COR-L47 (cell line): ENCODE results near the gene SOX11.
A peak's percentile ranks its signal among the peaks of the same experiment; 100 is the strongest.

Experiments
- DNase-seq: peaks from one replicate; lab custom pipeline; 2025; lab: John Stamatoyannopoulos, UW

The SOX11 gene

DNA sequence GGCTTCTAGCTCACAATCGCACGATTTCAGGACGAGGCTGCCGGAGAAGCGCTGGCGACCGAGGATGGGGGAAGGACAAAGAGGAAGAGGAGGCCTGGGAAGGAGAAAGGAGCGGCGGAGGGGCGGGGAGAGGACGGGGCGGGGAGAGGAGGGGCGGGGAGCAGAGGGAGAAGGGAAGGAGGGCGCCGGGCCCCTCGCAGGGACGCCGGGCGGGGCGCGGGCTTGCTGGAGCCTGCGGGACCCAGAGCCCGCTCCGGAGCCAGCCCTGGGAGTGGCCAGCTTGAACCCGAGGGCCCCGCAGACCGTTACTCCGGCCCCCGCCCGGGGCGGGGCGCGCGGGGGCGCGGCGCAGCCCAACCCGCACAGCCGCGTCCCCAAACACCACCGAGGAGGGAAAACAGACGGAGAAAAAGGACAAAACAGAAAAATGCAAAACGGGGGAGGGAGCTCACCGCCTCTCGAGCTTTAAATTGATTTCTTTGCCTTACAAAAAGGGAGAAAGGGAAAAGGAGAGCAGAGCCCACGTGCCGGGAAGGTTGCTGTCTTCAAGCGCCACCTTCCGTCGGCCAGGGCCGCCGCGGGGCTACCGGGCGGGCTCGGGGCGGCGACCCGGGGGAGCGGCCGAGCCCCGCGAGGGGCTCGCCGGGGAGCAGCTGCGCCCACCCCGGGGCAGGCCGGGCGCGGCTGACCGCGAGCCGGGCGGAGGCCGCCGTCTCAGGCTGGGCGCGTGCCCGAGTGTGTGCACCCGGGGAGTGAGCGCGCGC lies 781 bp upstream of the SOX11 start:
- peak; percentile 71 for DNase-seq

GRCh38 chr2:5692561-5693286 lies 540 bp downstream of the SOX11 start:
- peak; percentile 39 for DNase-seq

GRCh38 chr2:5693287-5694201 lies 1.4 kb downstream of the SOX11 start:
- DNase-seq, result peak; percentile 40

- peak; percentile 35 for DNase-seq
Observed at GRCh38 chr2:5694306-5694705, 2.1 kb downstream of the SOX11 start.

DNA sequence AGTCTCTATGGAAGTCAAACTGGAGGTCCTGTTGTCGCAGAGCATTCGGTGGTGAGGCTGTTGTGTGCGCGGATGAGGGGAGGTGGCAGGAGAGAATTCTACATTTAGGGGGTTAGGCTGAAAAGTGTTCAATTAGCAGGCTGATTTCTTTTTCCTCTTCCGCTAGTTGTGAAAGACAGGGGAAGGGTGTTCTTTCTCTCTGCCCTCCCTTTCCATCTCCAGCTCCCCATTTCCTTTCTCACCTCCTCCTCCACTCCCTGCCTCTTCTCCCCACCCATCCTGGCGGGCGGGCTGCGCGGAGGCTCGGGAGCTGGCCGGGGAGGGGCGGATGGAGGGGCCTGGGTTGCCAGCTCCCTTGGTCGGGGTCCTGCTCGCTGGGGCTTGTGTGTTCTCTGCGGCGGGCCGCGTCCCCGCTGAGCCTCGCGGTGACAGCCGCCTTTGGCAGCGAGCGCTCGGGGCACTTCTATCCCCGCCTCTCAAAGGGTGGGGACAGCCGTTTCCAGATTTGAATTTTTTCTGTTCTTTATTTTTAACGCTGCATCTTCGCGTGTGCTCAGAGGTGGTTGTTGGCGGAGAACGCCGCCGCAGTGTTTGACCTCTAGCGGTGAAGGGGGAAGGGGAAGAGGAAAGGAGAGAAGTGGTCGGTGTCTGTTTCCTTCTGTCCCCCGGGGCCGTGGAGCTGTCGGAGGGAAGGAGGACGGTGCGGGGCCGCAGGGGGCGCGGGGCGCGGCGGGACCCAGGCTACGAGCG lies 3.6 kb downstream of the SOX11 start:
- DNase-seq, result peak; percentile 40

DNA sequence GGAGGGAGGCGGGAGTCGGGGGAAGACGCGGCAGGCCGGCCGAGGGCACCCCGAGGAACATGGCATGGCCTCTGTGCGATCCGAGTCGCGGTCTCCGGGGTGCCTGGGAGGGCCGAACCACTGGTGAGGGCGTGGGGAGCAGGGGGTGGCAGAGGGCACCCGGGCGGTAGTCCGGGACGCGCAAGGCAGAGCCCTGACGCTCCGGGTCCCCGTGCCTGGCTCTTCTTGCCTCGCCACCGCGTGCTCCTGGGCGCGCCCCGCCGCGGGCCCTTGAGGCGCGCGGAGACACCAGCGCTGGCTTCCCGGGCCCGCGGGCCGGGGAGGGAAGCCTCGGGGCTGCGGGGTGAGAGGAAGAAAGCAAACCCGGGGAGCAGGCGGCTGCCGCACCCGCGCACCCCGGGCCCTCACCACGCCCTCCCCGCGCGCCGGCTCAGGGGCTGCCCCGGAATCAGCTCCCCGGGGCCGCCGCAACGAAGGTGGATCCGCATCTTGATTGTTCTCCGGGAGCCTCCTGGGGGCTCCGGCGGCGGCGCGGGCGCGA lies 4.3 kb downstream of the SOX11 start:
- DNase-seq, result peak; percentile 36

- peak; percentile 73 for DNase-seq
Observed at GRCh38 chr2:5696945-5697521, 4.8 kb downstream of the SOX11 start.

- DNase-seq, result peak; percentile 33
Observed at GRCh38 chr2:5697562-5697961, 5.4 kb downstream of the SOX11 start.

DNA sequence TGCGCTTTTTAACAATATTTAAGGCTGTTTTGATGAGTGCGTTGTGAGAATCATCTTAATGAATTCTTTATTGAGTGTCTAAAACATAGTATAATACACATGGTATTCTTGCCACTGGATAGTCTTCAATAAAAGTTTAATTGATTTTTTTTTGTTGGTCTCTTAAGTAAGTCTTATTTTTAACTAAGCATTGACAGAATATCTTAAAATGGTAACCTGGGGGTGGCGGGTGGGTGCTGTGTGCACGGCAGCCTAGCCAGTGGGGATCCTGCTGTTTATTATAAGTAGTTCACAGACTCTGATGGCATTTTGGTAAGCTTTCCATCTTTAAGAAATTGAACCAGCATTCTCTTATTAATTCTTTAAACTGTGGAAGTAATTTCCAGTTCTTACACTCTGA lies 6.0 kb downstream of the SOX11 start:
- no peak for DNase-seq

DNA sequence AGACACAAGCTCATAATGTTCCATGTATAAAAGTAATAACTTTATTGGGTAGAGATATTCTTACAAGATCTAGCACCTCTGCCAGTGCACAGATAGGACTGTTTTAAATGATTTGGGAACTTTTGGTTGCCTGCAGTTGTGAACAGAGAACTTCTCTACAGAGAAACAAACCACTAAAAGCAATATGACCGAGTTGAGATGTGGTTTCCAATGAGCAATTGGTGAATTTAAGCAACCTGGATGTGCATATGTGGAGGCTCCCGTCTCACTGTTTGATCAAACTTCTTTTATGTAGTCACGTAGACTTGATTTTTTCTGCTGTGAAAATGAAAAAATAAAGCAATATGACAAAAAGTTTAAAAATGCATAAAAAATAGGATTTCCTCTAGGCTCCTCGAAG lies 7.8 kb downstream of the SOX11 start:
- DNase-seq, result no peak

DNA sequence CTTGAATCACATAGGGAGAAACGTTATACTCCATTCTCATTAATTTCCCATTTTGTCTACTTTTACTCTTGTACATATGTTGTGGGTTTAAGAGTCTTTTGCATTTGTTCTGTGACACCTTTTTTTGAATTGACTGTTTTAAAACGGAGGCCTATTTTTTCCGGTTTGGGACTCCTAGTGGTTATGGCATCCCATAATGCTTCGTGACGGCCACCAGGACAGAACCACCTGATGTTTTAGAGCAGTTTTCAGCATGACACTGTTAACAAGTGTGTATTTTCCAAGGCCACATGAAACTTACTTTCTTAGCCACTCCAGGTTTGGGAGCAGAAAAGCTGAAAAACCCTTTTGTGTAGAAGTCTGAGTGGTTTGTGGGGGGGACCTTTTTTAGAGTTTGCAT lies 8.4 kb downstream of the SOX11 start:
- no peak for DNase-seq

DNA sequence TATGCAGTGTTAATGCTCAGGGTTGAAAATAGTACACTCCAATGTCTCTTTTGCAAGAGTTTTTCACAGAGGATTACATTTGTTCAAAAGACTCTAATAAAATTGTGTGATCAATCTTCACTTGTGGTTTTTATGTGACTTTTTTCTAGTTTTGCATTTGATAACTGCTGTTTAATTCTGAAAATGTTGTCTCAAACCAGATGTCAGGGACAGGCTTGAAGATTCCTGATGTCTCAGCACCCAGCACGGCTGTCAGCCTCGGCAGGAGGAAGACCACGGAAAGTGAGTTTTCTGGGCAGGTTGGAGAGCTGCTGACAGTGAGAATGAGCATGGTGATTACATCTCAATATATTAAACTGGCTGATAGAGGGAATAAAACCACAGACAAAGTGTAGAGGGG lies 9.1 kb downstream of the SOX11 start:
- DNase-seq, result no peak

- DNase-seq, result no peak
Observed at GRCh38 chr2:5703166-5703565, 11.0 kb downstream of the SOX11 start.

GRCh38 chr2:5705490-5705889 lies 13.3 kb downstream of the SOX11 start:
- no peak for DNase-seq

GRCh38 chr2:5706717-5707455 lies 14.7 kb downstream of the SOX11 start:
- no peak for DNase-seq

GRCh38 chr2:5710615-5711014 lies 18.4 kb downstream of the SOX11 start:
- no peak for DNase-seq

DNA sequence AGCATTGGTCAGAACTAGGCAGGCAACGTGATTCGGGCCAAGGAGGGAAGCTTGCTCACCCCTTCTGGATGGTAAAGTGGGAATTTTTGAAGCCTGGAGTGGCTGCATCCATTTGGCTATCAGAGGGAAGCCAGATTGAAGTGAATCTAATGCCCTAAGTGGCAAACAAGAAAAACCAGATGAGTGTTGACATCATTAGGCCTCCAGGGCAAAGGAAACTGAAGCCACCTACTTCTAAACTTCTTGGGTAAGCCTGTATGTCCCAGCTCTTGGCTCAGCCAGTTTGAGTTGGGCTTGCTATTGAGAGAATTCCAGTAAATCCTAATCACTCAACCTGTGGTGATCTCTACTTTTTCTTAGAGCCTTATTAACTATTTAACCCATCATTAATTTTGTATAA lies 20.9 kb downstream of the SOX11 start:
- no peak for DNase-seq

- DNase-seq, result no peak
Observed at GRCh38 chr2:5719629-5720334, 27.6 kb downstream of the SOX11 start.

GRCh38 chr2:5720426-5720825 lies 28.2 kb downstream of the SOX11 start:
- DNase-seq, result no peak

GRCh38 chr2:5722236-5722635 lies 30.1 kb downstream of the SOX11 start:
- DNase-seq, result no peak
